Skeletal muscle satellite cell (primary cell): ENCODE measurements around the gene TMEM121.

ENCODE experiments used
- H3K27me3 ChIP-seq: 2 replicates; pipeline ENCODE4 v1.7.0; 2013; ENCODE audit warnings: low read length; ENCODE audit not compliant: control insufficient read depth, insufficient read depth
- H3K36me3 ChIP-seq: 2 replicates; pipeline ENCODE4 v1.7.0; 2013; ENCODE audit warnings: mild to moderate bottlenecking, control low read depth, low read length; ENCODE audit not compliant: insufficient read depth
- H3K4me1 ChIP-seq: 2 replicates; pipeline ENCODE4 v1.7.0; 2013; ENCODE audit warnings: low read length; ENCODE audit not compliant: control insufficient read depth, insufficient read depth
- H3K4me2 ChIP-seq: 2 replicates; pipeline ENCODE4 v1.7.0; 2013; ENCODE audit warnings: mild to moderate bottlenecking, low read length
- H3K4me3 ChIP-seq: 2 replicates; pipeline ENCODE4 v1.7.0; 2013; ENCODE audit warnings: low read length
- H3K9ac ChIP-seq: 2 replicates; pipeline ENCODE4 v1.7.0; 2013; ENCODE audit warnings: mild to moderate bottlenecking, low read depth, low read length, moderate library complexity
- H3K9me3 ChIP-seq: replicated peaks from 2 replicates; pipeline ENCODE4 v1.7.0; 2013; ENCODE audit warnings: mild to moderate bottlenecking, control low read depth, low read length

TMEM121 gene

DNA sequence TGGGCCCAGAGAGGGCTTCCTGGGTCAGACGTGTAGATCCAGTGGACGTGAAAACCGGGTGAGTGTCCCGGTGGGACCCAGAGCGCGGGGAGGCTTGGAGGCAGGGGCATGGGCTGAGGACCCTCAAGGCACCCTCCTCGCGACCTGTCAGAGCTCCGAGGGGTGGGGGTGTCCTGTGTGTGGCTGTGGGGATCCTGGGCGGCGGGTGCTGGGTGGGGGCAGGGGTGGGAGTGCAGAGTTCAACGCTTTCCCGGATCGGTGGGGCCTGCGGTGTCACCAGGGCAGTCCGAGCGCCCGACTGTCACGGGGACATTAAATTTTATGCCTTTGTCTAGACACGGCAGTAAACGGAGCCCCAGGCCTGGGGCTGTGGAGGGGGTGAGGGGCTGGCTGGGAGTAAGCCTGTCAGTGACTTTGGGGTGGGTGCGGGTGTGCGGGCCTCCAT lies 1.0 kb downstream of the TMEM121 start:
- peaks cover 13% of the 10 kb centered on the region for H3K27me3 ChIP-seq
- peak overlapping the region; percentile 98 for H3K4me2 ChIP-seq
- no peaks in the 10 kb centered on the region for H3K36me3 ChIP-seq
- H3K9ac ChIP-seq: no peak overlapping the region
- H3K4me1 ChIP-seq: peaks cover 22% of the 10 kb centered on the region
- H3K9me3 ChIP-seq: no peaks in the 10 kb centered on the region
- peak overlapping the region; percentile 76 for H3K4me3 ChIP-seq

- Histone ChIP-seq H3K4me2 (peak overlapping the region; percentile 98), H3K4me3 (peak overlapping the region; percentile 76), H3K9me3 (no peaks in the 10 kb centered on the region), H3K36me3 (no peaks in the 10 kb centered on the region), H3K27me3 (peaks cover 16% of the 10 kb centered on the region), H3K4me1 (peaks cover 22% of the 10 kb centered on the region), H3K9ac (peak overlapping the region; percentile 85)
Measured at GRCh38 chr14:105527826-105528585, 1.6 kb downstream of the TMEM121 start.

DNA sequence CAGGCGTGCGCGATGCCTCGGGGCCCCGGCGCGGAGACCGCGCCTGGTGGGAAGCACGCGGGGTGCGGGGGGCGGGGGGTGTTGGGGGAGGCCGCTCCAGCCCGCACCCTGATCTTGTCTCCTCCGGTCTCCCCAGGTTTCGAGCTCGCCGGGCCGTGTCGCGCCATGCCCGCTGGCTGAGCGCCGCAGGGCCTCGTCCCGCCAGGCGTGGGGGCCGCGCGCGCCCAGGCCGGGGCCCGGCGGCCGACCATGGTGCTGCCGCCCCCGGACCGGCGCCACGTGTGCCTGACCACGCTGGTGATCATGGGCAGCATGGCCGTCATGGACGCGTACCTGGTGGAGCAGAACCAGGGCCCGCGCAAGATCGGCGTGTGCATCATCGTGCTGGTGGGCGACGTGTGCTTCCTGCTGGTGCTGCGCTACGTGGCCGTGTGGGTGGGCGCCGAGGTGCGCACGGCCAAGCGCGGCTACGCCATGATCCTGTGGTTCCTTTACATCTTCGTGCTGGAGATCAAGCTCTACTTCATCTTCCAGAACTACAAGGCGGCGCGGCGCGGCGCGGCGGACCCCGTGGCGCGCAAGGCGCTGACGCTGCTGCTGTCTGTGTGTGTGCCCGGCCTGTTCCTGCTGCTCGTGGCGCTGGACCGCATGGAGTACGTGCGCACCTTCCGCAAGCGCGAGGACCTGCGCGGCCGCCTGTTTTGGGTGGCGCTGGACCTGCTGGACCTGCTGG lies 2.4 kb downstream of the TMEM121 start:
- Histone ChIP-seq H3K36me3 (no peaks in the 10 kb centered on the region), H3K27me3 (peaks cover 24% of the 10 kb centered on the region), H3K4me2 (peak overlapping the region; percentile 74), H3K9ac (no peak overlapping the region), H3K4me3 (peak overlapping the region; percentile 50), H3K4me1 (peaks cover 22% of the 10 kb centered on the region), H3K9me3 (no peaks in the 10 kb centered on the region)

DNA sequence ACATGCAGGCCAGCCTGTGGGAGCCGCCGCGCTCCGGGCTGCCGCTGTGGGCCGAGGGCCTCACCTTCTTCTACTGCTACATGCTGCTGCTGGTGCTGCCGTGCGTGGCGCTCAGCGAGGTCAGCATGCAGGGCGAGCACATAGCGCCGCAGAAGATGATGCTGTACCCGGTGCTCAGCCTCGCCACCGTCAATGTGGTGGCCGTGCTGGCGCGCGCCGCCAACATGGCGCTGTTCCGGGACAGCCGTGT lies 2.9 kb downstream of the TMEM121 start:
- Histone ChIP-seq H3K9me3 (no peaks in the 10 kb centered on the region), H3K27me3 (peaks cover 28% of the 10 kb centered on the region), H3K36me3 (no peaks in the 10 kb centered on the region), H3K4me3 (no peak overlapping the region), H3K9ac (no peak overlapping the region), H3K4me1 (peaks cover 22% of the 10 kb centered on the region), H3K4me2 (no peak overlapping the region)

DNA sequence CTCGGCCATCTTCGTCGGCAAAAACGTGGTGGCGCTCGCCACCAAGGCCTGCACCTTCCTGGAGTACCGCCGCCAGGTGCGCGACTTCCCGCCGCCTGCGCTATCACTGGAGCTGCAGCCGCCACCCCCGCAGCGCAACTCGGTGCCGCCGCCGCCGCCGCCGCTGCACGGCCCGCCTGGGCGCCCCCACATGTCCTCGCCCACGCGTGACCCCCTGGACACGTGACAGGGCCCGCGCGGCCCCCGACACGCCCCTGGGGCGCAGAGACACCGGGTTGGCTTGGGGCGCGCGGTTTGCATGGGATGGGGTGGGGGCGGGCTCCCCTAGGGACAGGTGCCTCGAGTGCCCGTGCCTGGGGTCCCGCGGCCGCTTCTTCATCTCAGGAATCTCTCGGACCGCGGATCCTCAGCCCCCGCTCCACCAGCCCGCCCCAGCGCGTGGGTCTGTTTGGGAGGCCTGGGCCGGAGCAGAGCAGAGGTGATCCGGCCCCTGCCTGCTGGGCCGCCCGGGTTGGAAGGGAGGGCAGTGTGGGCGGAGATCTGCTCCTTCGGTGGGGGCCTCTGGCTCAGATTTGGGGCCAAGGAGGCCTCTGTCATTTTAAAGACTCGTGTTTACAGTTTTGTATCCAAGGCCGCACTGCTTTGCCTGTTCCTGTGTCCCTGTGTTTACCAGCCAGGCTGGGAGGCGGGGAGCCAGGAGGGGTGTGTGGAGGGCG lies 3.3 kb downstream of the TMEM121 start:
- Histone ChIP-seq H3K4me1 (peaks cover 22% of the 10 kb centered on the region), H3K27me3 (peaks cover 33% of the 10 kb centered on the region), H3K36me3 (no peaks in the 10 kb centered on the region), H3K9ac (no peak overlapping the region), H3K4me3 (no peak overlapping the region), H3K9me3 (no peaks in the 10 kb centered on the region), H3K4me2 (no peak overlapping the region)

DNA sequence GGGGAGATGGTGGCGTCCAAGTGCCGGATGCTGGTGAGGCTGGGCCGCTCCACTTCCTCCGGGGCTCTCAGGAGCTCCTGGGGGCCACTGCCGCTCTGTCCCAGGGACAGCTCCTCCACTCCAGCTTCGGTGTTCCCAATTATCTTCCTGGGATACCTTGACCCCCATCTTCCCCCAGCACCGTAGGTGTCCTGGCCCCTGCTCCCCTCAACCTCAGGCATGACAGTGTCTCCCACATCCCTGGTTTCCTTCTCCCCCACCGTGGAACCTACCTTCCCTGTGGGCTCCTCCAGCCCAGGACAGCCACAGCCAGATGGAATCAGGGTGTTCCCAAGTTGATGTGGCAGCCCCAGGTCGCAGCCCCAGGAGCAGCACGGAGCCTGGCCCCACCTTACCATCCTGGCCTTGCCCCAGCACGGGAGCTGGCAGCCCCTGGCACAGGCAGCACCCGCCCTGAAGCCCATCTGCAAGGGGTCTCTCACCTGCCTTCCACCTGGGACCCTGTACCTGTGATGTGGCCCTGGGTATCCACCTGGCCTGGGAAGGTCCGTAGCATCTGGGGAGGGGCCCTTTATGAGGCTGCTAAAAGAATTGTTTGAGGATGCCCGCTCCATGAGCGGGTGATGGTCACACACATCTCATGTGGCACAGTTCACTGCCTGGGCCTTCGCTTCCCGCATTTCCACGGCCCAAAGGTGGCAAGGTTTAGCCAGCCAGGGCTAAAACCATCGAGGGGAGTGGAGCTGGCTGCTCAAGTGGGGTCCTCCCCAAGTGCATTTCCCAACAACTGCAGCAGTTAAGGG lies 4.1 kb downstream of the TMEM121 start:
- no peak overlapping the region for H3K4me2 ChIP-seq
- peaks cover 35% of the 10 kb centered on the region for H3K27me3 ChIP-seq
- H3K4me3 ChIP-seq: no peak overlapping the region
- no peaks in the 10 kb centered on the region for H3K9me3 ChIP-seq
- H3K9ac ChIP-seq: no peak overlapping the region
- no peaks in the 10 kb centered on the region for H3K36me3 ChIP-seq
- peaks cover 22% of the 10 kb centered on the region for H3K4me1 ChIP-seq

DNA sequence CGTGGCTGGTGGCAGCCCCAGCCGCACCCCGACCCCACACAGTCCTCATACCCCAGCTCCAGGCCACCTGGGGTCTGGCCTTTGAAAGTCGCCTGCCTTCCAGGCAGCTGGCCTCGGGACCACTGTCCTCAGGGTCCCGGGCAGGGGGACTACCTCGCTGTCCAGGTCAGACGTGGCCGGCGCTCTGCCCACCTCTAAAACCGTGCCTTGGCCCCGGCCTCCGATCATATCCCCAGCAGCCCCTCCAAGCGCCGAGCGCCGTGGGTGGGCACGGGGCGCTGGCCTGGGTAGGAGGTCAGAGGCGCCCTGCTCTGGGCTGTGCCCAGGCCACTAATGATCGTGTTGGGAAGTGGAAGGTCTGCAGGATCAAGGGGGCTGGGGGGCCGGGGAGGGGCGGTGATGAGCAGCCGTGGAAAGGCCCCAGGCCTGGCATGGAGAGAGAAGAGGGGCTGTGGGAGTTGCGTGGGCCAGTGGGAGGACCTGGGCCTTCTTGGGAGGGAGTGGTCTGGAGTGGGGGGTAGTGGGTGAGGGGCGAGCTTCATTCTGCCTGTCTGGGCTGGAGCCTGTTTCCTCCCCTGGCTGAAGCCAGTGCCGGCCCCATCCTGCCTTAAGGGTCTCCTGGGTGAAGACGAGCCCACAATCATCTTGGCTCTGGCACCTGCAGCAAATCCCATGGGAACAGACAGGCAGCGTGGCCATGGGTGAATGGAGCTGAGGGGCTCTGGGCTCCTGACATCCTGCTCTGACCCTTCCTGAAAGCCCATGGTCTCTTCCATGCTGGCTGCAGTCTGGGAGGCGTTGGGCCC lies 4.9 kb downstream of the TMEM121 start:
- Histone ChIP-seq H3K4me2 (no peak overlapping the region), H3K9me3 (no peaks in the 10 kb centered on the region), H3K9ac (no peak overlapping the region), H3K4me3 (no peak overlapping the region), H3K36me3 (no peaks in the 10 kb centered on the region), H3K4me1 (peaks cover 17% of the 10 kb centered on the region), H3K27me3 (peaks cover 33% of the 10 kb centered on the region)

DNA sequence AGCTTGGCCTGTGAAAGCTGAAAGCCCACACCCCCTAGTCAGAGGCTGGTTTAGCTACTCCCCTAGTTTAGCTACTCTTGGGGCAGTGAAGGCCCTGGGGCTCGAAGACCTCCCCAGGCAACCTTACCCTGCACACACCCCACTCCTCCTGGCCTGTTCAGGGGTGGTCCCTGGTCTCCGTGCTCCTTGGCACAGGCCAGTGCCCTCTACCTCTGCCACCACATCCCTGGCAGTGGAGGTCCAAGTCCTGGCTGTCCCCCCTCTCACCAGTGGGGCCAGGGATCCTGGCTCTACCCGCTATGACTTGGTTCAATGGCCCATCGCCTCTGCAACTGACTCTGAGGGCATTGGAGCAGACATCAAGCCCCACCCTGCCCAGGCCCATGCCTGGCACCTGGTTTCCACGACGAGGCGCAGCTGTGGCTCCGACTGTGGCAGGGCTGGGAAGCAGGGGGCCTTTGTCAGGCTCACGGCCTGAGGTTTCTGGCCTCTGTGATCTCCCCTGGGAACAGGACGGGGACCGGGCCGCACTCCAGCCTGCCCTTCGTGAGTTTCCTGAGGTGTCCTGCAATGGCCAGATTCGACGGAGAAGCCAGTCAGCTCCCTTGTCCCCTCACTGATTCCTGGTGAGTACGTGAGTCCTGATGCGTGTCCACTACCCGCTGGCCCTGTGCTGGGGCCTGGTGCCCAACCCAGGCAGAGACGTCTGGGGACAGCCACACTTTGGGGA lies 5.7 kb downstream of the TMEM121 start:
- Histone ChIP-seq H3K9me3 (no peaks in the 10 kb centered on the region), H3K27me3 (peaks cover 41% of the 10 kb centered on the region), H3K4me2 (no peak overlapping the region), H3K36me3 (no peaks in the 10 kb centered on the region), H3K4me3 (no peak overlapping the region), H3K9ac (no peak overlapping the region), H3K4me1 (peaks cover 13% of the 10 kb centered on the region)

DNA sequence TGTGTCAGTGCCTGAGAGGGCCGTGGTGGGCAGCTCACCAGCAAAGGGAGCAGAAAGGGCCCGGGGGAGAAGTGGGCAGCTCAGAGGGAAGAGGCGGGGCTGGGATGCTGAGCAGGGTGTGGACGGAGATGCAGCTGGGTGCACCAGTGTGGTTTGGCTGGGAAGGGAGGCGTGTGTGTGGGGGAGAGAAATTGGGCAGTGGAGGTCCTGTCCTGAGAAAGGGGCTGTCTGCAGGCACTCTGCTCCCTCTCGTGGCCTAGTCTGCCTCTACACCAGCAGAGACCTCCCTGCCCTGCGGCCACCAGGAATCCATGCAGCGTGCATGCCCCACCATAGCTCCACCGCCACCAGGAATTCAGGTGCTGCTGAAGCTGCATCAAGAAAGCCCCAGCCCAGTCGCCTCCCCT lies 6.4 kb downstream of the TMEM121 start:
- Histone ChIP-seq H3K4me1 (peaks cover 6% of the 10 kb centered on the region), H3K9ac (no peak overlapping the region), H3K36me3 (no peaks in the 10 kb centered on the region), H3K9me3 (no peaks in the 10 kb centered on the region), H3K27me3 (peaks cover 39% of the 10 kb centered on the region), H3K4me2 (no peak overlapping the region), H3K4me3 (no peak overlapping the region)

DNA sequence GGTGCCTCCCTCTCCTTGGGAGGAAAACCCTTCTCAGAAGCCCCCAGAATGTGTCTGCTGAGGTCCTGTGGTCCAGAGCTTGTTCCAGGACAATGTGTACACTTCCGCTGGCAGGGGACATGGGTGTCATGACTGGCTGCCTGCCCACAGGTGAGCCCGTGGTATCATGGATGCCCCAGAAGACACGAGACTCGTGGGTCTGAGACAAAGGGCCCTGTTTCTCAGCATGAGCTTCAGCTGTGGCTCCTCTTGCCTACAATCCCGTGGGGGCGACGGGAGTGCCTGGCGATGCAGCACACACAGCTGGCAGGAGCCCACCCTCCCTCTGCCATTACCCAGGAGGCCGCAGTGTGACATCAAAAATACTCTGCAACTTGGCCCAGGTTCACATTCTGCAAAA lies 7.0 kb downstream of the TMEM121 start:
- no peaks in the 10 kb centered on the region for H3K36me3 ChIP-seq
- no peaks in the 10 kb centered on the region for H3K9me3 ChIP-seq
- H3K4me1 ChIP-seq: peaks cover 6% of the 10 kb centered on the region
- H3K4me2 ChIP-seq: no peak overlapping the region
- H3K4me3 ChIP-seq: no peak overlapping the region
- H3K9ac ChIP-seq: no peak overlapping the region
- peaks cover 43% of the 10 kb centered on the region for H3K27me3 ChIP-seq
